Activated CD4-positive, alpha-beta T cell treated with anti-CD3 and anti-CD28 coated beads, Interleukin-2, amount 10 ng/mL, durations not matched to agents 24 days and 14 days (primary cell): ENCODE results near the gene ARHGAP8. TPM values are rescaled to one million over a fixed set of nuclear protein-coding genes. Genes with fewer than 3 reads are reported as not detected.

Experiments
- DNase-seq: peaks from one replicate; pipeline ENCODE4 v3.0.0; 2022
- H3K27ac Mint-ChIP-seq: one replicate; pipeline ENCODE4 v1.8.0; 2022; ENCODE audit warnings: mild to moderate bottlenecking, mixed read lengths
- H3K27me3 Mint-ChIP-seq: one replicate; pipeline ENCODE4 v1.8.0; 2022; ENCODE audit warnings: mixed read lengths
- H3K36me3 Mint-ChIP-seq: one replicate; pipeline ENCODE4 v1.8.0; 2022; ENCODE audit warnings: low read depth, mild to moderate bottlenecking, mixed read lengths
- H3K4me1 Mint-ChIP-seq: one replicate; pipeline ENCODE4 v1.8.0; 2021; ENCODE audit warnings: mixed read lengths
- H3K4me3 Mint-ChIP-seq: one replicate; pipeline ENCODE4 v1.8.0; 2022; ENCODE audit warnings: mild to moderate bottlenecking, moderate library complexity, mixed read lengths
- H3K9me3 Mint-ChIP-seq: one replicate; pipeline ENCODE4 v1.8.0; 2021; ENCODE audit warnings: mixed read lengths
- intact Hi-C: fragments of 100-400 bp; cut with micrococcal nuclease; formaldehyde crosslinking; loops from one replicate; pipeline ENCODE4 v1.15.1; 2023
- total RNA-seq: library from RNA; stranded (reverse); gene quantifications from 2 replicates; pipeline ENCODE4 v1.2.3, GENCODE V29; 2022

The ARHGAP8 gene
- total RNA-seq, result 0.12 and 0.36 TPM in 2 replicates

GRCh38 chr22:44752285-44753188 lies at the start of gene ARHGAP8:
TSS of gene ARHGAP8 (plus strand) at chr22:44752575. CDS start at chr22:44786528, 33,953 bp downstream.
- Mint-ChIP-seq H3K27me3 (peaks cover 53% of the 10 kb centered on the region), H3K36me3 (no peaks in the 10 kb centered on the region), H3K9me3 (no peaks in the 10 kb centered on the region), H3K27ac (no peak within 1 kb of the TSS), H3K4me1 (peaks cover 2% of the 10 kb centered on the region), H3K4me3 (peak within 1 kb of the TSS; percentile 75)
- intact Hi-C loops, result no loop called here
- DNase-seq, result no peak

- Mint-ChIP-seq H3K27me3 (peaks cover 3% of the 10 kb centered on the region), H3K36me3 (peaks cover 1% of the 10 kb centered on the region), H3K9me3 (no peaks in the 10 kb centered on the region), H3K27ac (no peak overlapping the region), H3K4me3 (peak overlapping the region; percentile 75), H3K4me1 (peaks cover 4% of the 10 kb centered on the region)
- intact Hi-C loops, result no loop called here
- no peak for DNase-seq
Measured at GRCh38 chr22:44703255-44703870, 49.0 kb upstream of the ARHGAP8 start.

GRCh38 chr22:44704159-44705021 lies 48.0 kb upstream of the ARHGAP8 start:
- intact Hi-C loops, result no loop called here
- no peak for DNase-seq
- peaks cover 1% of the 10 kb centered on the region for H3K36me3 Mint-ChIP-seq
- no peak overlapping the region for H3K27ac Mint-ChIP-seq
- peaks cover 4% of the 10 kb centered on the region for H3K4me1 Mint-ChIP-seq
- peaks cover 3% of the 10 kb centered on the region for H3K27me3 Mint-ChIP-seq
- peak overlapping the region; percentile 75 for H3K4me3 Mint-ChIP-seq
- no peaks in the 10 kb centered on the region for H3K9me3 Mint-ChIP-seq

- Mint-ChIP-seq H3K4me3 (no peak overlapping the region), H3K9me3 (no peaks in the 10 kb centered on the region), H3K4me1 (peaks cover 4% of the 10 kb centered on the region), H3K27me3 (peaks cover 3% of the 10 kb centered on the region), H3K36me3 (peaks cover 1% of the 10 kb centered on the region), H3K27ac (no peak overlapping the region)
- intact Hi-C loops, result no loop called here
- no peak for DNase-seq
Measured at GRCh38 chr22:44705022-44705297, 47.4 kb upstream of the ARHGAP8 start.

- Mint-ChIP-seq H3K27ac (no peak overlapping the region), H3K27me3 (peaks cover 3% of the 10 kb centered on the region), H3K4me1 (peaks cover 5% of the 10 kb centered on the region), H3K9me3 (no peaks in the 10 kb centered on the region), H3K36me3 (peaks cover 1% of the 10 kb centered on the region), H3K4me3 (no peak overlapping the region)
- intact Hi-C loops, result no loop called here
- no peak for DNase-seq
Measured at GRCh38 chr22:44706488-44706887, 45.9 kb upstream of the ARHGAP8 start.

- H3K27me3 Mint-ChIP-seq, result peaks cover 3% of the 10 kb centered on the region
- peaks cover 3% of the 10 kb centered on the region for H3K4me1 Mint-ChIP-seq
- H3K4me3 Mint-ChIP-seq, result no peak overlapping the region
- H3K27ac Mint-ChIP-seq, result no peak overlapping the region
- DNase-seq, result no peak
- no peaks in the 10 kb centered on the region for H3K9me3 Mint-ChIP-seq
- peaks cover 1% of the 10 kb centered on the region for H3K36me3 Mint-ChIP-seq
- intact Hi-C loops, result no loop called here
Measured at GRCh38 chr22:44707178-44707577, 45.2 kb upstream of the ARHGAP8 start.

GRCh38 chr22:44707752-44708151 lies 44.6 kb upstream of the ARHGAP8 start:
- no peak overlapping the region for H3K27ac Mint-ChIP-seq
- no peak overlapping the region for H3K4me3 Mint-ChIP-seq
- no peak for DNase-seq
- H3K9me3 Mint-ChIP-seq, result no peaks in the 10 kb centered on the region
- H3K27me3 Mint-ChIP-seq, result peaks cover 3% of the 10 kb centered on the region
- H3K36me3 Mint-ChIP-seq, result peaks cover 1% of the 10 kb centered on the region
- peaks cover 3% of the 10 kb centered on the region for H3K4me1 Mint-ChIP-seq
- intact Hi-C loops, result no loop called here

- intact Hi-C loops, result no loop called here
- Mint-ChIP-seq H3K4me3 (no peak overlapping the region), H3K36me3 (peaks cover 1% of the 10 kb centered on the region), H3K27ac (no peak overlapping the region), H3K9me3 (no peaks in the 10 kb centered on the region), H3K4me1 (peaks cover 1% of the 10 kb centered on the region), H3K27me3 (no peaks in the 10 kb centered on the region)
- no peak for DNase-seq
Measured at GRCh38 chr22:44709881-44710392, 42.4 kb upstream of the ARHGAP8 start.

- no peak overlapping the region for H3K27ac Mint-ChIP-seq
Measured at GRCh38 chr22:44710474-44711240, 41.7 kb upstream of the ARHGAP8 start.

GRCh38 chr22:44711241-44711560 lies 41.2 kb upstream of the ARHGAP8 start:
- Mint-ChIP-seq H3K9me3 (no peaks in the 10 kb centered on the region), H3K27me3 (no peaks in the 10 kb centered on the region), H3K36me3 (peaks cover 1% of the 10 kb centered on the region), H3K4me3 (no peak overlapping the region), H3K4me1 (peaks cover 1% of the 10 kb centered on the region), H3K27ac (no peak overlapping the region)
- intact Hi-C loops, result no loop called here
- DNase-seq, result no peak

More at GRCh38 chr22:44710474-44711240, 41.7 kb upstream of the ARHGAP8 start:
- intact Hi-C loops, result no loop called here
- no peak overlapping the region for H3K4me3 Mint-ChIP-seq
- no peaks in the 10 kb centered on the region for H3K27me3 Mint-ChIP-seq
- peaks cover 1% of the 10 kb centered on the region for H3K4me1 Mint-ChIP-seq
- no peak for DNase-seq
- peaks cover 1% of the 10 kb centered on the region for H3K36me3 Mint-ChIP-seq
- no peaks in the 10 kb centered on the region for H3K9me3 Mint-ChIP-seq

GRCh38 chr22:44711690-44712555 lies 40.5 kb upstream of the ARHGAP8 start:
- no peaks in the 10 kb centered on the region for H3K9me3 Mint-ChIP-seq

GRCh38 chr22:44712962-44713361 lies 39.4 kb upstream of the ARHGAP8 start:
- Mint-ChIP-seq H3K27me3 (no peaks in the 10 kb centered on the region), H3K36me3 (peaks cover under 1% of the 10 kb centered on the region), H3K9me3 (no peaks in the 10 kb centered on the region), H3K27ac (no peak overlapping the region), H3K4me1 (peaks cover 1% of the 10 kb centered on the region), H3K4me3 (no peak overlapping the region)
- intact Hi-C loops, result no loop called here
- no peak for DNase-seq

More at GRCh38 chr22:44711690-44712555, 40.5 kb upstream of the ARHGAP8 start:
- H3K27ac Mint-ChIP-seq, result no peak overlapping the region
- peaks cover 1% of the 10 kb centered on the region for H3K36me3 Mint-ChIP-seq
- DNase-seq, result no peak
- peaks cover 1% of the 10 kb centered on the region for H3K4me1 Mint-ChIP-seq
- no peak overlapping the region for H3K4me3 Mint-ChIP-seq
- H3K27me3 Mint-ChIP-seq, result no peaks in the 10 kb centered on the region
- intact Hi-C loops, result no loop called here
